ENCODE data around the gene VSIR.

VSIR gene

DNA sequence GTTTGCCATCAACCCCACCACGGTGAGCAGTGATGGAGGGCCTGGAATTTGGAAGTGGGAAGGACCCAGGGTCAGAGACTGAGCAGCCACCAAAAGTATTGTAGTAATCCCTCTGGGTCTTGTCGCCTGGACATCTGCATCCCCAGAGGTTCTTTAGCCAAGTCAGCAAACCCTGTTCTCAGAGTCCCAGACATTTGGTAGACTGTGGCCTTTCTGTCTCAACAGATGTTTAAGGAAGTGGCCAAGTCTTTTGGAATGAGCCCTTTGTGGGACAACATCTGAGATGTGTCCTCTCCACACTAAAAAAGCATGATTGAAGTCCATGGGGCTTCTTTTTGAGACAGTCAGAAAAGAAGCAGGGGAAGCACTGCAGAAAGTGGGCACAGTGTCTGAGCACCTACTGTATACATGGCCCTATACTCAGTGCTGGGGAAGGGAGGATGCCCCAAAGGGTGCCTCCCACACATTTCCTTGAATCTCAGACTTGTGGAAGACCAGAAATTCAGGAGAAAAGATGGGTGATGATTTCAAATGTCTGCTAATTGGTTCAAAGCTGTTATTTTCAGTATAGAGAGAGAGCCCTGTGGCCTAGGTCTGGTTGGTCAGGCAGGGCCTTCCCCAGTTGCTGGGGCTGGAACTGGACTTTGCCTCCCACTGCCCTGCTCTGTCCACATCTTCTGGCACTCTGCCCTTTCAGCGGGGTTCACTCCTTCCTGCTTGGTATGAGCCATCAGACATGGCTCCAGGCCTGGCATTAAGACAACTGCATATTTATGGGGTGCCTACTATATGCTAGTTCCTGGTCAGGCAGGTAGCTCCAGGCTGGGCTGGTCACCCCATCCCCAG is 26.5 kb upstream of the VSIR start:
- no peak overlapping the region for H3K4me3 Mint-ChIP-seq
- no peak for DNase-seq
- peaks cover 10% of the 10 kb centered on the region for H3K27me3 Mint-ChIP-seq
- no peak overlapping the region for H3K27ac Mint-ChIP-seq
- no peaks in the 10 kb centered on the region for H3K9me3 Mint-ChIP-seq
- H3K4me1 Mint-ChIP-seq, result peaks cover 10% of the 10 kb centered on the region
- no peaks in the 10 kb centered on the region for H3K36me3 Mint-ChIP-seq
- CTCF ChIA-PET, result no interaction called here

DNA sequence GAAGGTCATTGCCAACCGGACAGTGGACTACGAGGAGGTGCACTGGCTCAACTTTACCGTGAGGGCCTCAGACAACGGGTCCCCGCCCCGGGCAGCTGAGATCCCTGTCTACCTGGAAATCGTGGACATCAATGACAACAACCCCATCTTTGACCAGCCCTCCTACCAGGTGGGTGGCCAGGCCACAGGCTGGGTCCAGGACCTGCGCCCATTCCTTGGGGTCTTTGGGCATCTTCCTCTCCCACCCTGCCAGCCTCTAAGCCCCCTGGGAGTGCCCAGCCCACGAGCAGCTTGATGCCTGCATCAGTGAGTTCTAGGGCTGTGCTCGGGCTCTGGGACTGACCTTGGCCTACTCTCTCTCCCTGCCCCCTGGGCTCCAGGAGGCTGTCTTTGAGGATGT is 25.8 kb upstream of the VSIR start:
- CTCF ChIA-PET, result no interaction called here

DNA sequence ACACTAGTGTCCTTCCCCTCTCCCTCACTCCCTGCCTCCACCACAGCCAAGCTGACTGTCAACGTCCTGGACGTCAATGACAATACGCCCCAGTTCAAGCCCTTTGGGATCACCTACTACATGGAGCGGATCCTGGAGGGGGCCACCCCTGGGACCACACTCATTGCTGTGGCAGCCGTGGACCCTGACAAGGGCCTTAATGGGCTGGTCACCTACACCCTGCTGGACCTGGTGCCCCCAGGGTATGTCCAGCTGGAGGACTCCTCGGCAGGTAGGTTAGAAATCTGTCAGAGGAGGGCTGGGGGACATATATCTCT is 24.9 kb upstream of the VSIR start:
- H3K4me3 Mint-ChIP-seq, result no peak overlapping the region
- no peak overlapping the region for H3K27ac Mint-ChIP-seq
- peaks cover 10% of the 10 kb centered on the region for H3K4me1 Mint-ChIP-seq
- H3K36me3 Mint-ChIP-seq, result no peaks in the 10 kb centered on the region
- no peak for DNase-seq
- peaks cover 16% of the 10 kb centered on the region for H3K27me3 Mint-ChIP-seq
- H3K9me3 Mint-ChIP-seq, result no peaks in the 10 kb centered on the region
- CTCF ChIA-PET, result no interaction called here

More for the DNA sequence above, 25.8 kb upstream of the VSIR start:
- Mint-ChIP-seq H3K9me3 (no peaks in the 10 kb centered on the region), H3K4me1 (peaks cover 10% of the 10 kb centered on the region), H3K36me3 (no peaks in the 10 kb centered on the region), H3K27me3 (peaks cover 10% of the 10 kb centered on the region), H3K4me3 (no peak overlapping the region), H3K27ac (no peak overlapping the region)
- DNase-seq, result no peak

DNA sequence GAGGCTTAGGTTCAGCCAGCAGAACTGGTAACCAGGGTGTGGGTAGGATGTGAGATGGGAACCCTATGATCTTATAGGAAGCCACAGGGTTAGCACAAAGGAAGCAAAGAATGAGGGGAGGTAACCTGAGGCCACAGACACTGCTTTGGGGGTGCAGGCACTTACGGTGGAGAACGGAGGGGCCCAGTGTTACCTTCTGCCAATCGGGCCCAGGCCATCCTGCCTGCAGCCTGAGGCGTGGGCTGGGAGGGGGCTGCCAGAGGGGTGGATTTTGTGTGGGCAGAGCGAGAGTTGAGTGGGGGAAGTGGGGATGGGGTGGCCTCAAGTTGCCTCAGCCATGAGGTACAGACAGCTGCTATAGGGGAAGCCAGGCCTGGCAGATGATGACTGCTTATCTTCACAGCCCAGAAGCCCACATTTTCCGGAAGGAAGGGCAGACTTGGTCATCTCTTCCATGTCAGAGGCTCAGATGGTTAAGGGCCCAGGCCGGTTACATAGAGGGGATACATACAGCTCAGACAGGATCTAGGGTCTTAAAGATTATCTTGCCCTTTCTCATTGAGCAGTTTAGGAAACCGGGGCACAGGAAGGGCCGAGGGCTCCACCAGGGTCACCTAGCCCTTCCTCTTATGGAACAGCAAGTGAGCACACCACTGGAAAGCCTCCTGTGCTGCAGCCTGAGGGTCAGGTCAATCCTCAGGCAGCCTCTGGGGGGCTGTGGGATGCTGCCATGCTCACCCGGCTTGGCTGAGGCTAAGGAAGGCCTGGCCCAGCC is 24.4 kb upstream of the VSIR start:
- H3K9me3 Mint-ChIP-seq, result no peaks in the 10 kb centered on the region
- H3K27ac Mint-ChIP-seq, result no peak overlapping the region
- CTCF ChIA-PET, result interaction anchor here (0.6 to 1.2 kb wide), 2 partner anchors 8 to 251 kb away, joined by 3 read pairs; no protein-coding TSS in a partner anchor
- no peak for DNase-seq
- no peaks in the 10 kb centered on the region for H3K36me3 Mint-ChIP-seq
- H3K4me1 Mint-ChIP-seq, result peaks cover 10% of the 10 kb centered on the region
- peaks cover 17% of the 10 kb centered on the region for H3K27me3 Mint-ChIP-seq
- no peak overlapping the region for H3K4me3 Mint-ChIP-seq

DNA sequence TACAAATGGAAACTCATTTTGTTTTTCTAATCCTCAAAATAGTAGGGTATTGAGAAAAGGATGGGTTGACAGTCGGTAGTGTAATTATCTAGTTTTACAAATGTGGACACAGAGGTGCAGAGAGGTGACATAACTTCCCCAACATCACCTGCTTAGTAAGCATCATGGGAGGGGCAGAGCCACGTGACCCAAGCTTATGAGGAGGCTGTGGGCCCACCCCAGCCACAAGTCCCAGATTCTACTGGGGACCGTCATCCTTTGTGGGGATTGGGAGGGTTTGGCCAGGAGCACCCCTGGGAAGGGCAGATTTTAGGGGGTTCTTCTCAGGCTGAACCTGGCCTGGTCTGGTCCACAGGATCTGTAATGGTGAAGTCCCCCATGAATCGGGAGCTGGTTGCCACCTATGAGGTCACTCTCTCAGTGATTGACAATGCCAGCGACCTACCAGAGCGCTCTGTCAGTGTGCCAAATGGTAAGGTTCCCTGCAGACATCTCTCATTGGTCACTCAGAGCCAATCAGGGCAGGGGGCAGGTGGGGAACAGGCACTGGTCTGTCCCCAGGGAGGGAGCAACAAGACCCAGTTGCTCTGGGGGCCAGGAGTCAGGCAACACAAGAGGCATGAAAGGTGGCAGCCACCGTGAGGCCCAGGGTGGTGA is 23.6 kb upstream of the VSIR start:
- CTCF ChIA-PET, result interaction anchor here (0.6 to 1.2 kb wide), 2 partner anchors 9 to 252 kb away, joined by 3 read pairs; no protein-coding TSS in a partner anchor
- H3K27ac Mint-ChIP-seq, result no peak overlapping the region

DNA sequence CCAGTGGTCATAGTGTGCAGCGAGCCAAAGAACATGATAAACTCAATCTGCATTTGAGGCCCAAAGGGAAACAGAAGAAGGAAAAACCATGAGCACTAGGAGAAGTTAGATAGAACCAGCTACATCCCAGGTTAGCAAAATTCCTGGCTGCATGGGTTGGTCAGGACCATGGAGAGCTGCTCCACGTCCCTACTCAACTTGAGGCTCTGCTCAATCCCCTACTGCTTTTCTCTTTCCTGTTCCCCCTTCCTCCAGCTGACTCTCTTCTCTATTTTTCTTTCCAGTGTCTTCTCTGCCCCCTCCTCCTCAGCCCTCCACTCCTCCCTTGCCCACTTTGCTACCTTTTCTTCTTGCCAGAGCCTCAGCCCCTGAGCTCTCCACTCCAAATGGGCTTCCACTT is 21.9 kb upstream of the VSIR start:
- no peaks in the 10 kb centered on the region for H3K9me3 Mint-ChIP-seq
- H3K4me1 Mint-ChIP-seq, result peaks cover 20% of the 10 kb centered on the region
- H3K36me3 Mint-ChIP-seq, result no peaks in the 10 kb centered on the region
- CTCF ChIA-PET, result interaction anchor here (1.4 kb wide), 1 partner anchor 16 kb away, joined by 6 read pairs; no protein-coding TSS in a partner anchor
- no peak overlapping the region for H3K27ac Mint-ChIP-seq
- DNase-seq, result peak; percentile 58
- no peak overlapping the region for H3K4me3 Mint-ChIP-seq
- peaks cover 27% of the 10 kb centered on the region for H3K27me3 Mint-ChIP-seq

More for the DNA sequence above, 23.6 kb upstream of the VSIR start:
- no peak overlapping the region for H3K4me3 Mint-ChIP-seq
- no peak for DNase-seq
- no peaks in the 10 kb centered on the region for H3K36me3 Mint-ChIP-seq
- H3K9me3 Mint-ChIP-seq, result no peaks in the 10 kb centered on the region
- peaks cover 10% of the 10 kb centered on the region for H3K4me1 Mint-ChIP-seq
- H3K27me3 Mint-ChIP-seq, result peaks cover 15% of the 10 kb centered on the region

DNA sequence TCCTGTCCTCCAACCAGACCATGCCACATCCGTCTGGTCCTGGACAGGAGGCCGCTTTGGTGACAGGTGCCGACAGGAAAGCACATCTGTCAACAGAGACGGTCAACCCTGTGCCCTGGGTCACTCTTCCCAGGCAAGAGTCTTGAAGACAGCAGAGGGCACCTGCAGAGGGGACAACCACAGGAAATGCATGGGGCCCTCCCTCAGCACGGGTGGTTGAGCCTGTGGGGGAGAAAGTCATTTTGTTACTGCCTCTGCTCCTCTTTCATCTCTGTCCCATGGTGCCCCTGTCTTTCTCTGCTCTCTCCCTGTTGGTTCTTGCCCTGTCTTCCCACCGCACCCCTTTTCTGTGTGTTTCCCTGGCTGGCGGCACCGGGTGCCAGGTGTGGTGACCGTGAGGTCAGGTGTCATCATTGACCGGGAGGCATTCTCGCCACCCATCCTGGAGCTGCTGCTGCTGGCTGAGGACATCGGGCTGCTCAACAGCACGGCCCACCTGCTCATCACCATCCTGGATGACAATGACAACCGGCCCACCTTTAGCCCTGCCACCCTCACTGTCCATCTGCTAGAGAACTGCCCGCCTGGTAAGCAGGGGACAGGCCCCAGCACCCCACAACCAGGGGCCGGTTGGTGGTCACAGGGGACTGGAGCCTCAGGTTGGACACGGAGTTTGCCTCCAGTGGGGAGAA is 17.6 kb upstream of the VSIR start:
- H3K27me3 Mint-ChIP-seq, result peaks cover 37% of the 10 kb centered on the region
- H3K27ac Mint-ChIP-seq, result no peak overlapping the region
- DNase-seq, result no peak
- no peak overlapping the region for H3K4me3 Mint-ChIP-seq
- CTCF ChIA-PET, result no interaction called here
- no peaks in the 10 kb centered on the region for H3K36me3 Mint-ChIP-seq
- H3K4me1 Mint-ChIP-seq, result peaks cover 11% of the 10 kb centered on the region
- H3K9me3 Mint-ChIP-seq, result no peaks in the 10 kb centered on the region

DNA sequence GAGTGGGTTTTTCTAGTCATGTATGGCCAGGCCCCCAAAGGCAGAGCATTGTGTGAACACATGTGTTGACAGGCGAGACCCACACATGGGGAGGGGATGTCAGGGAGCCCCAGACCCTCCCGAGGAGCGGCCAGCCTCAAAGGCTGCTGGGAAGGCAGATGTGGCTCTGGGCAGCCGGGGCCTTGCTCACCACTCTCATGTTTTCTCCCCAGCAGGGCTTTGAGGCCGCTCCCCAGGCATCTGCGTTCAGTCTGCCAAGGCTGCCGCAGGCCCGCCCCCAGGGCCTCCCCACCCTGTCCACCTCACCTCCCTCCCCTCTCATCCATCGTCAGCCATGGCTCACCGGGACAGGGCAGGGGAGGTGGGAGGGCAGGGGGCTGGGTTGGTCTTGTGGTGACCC is 16.6 kb upstream of the VSIR start:
- no peak overlapping the region for H3K27ac Mint-ChIP-seq
- no peak overlapping the region for H3K4me3 Mint-ChIP-seq
- peaks cover 11% of the 10 kb centered on the region for H3K4me1 Mint-ChIP-seq
- CTCF ChIA-PET, result no interaction called here
- no peak for DNase-seq
- no peaks in the 10 kb centered on the region for H3K36me3 Mint-ChIP-seq
- H3K27me3 Mint-ChIP-seq, result peaks cover 46% of the 10 kb centered on the region
- H3K9me3 Mint-ChIP-seq, result no peaks in the 10 kb centered on the region

DNA sequence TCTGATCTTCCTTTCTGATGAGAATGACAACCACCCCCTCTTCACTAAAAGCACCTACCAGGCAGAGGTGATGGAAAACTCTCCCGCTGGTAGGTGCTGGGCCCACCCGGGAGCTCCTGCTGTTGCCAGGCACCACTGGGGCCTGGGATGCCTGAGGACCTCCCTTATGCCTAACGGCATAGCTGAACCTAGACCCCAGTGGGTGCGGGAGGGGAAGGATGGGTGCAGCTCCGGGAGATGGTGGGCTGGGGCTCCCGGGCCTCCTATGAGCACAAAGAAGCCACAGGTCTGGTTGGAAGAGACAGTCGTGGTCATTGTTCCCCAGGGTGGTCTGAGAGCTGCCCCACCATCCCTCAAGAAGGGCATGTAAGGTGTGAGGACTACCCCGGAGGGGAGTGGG is 15.6 kb upstream of the VSIR start:
- Mint-ChIP-seq H3K4me1 (peaks cover 11% of the 10 kb centered on the region), H3K36me3 (no peaks in the 10 kb centered on the region), H3K27ac (no peak overlapping the region), H3K4me3 (no peak overlapping the region), H3K9me3 (no peaks in the 10 kb centered on the region), H3K27me3 (peaks cover 55% of the 10 kb centered on the region)
- CTCF ChIA-PET, result no interaction called here
- no peak for DNase-seq

DNA sequence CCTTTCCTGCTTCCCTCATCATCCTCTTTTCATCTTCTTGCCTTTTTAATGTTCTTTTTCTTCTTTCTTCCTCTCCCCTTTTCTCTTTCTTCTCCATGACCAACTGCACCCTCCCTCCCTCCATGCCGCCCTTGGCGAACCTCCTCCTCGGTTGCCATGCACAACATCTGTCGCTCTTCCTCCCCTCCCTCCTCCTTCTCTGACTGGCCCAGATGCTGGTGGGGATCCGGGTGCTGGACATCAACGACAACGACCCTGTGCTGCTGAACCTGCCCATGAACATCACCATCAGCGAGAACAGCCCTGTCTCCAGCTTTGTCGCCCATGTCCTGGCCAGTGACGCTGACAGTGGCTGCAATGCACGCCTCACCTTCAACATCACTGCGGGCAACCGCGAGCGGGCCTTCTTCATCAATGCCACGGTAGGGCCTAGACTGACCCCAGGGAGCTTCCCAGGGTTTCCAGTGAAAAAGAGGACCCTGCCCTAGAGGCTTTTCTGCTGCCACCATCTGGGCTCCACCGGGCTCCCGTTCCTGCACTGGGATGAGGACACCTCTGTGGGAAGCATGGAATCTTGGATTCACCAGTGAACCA is 11.5 kb upstream of the VSIR start:
- Mint-ChIP-seq H3K27ac (no peak overlapping the region), H3K4me1 (peaks cover 21% of the 10 kb centered on the region), H3K36me3 (no peaks in the 10 kb centered on the region), H3K9me3 (no peaks in the 10 kb centered on the region), H3K27me3 (peaks cover 49% of the 10 kb centered on the region), H3K4me3 (no peak overlapping the region)
- CTCF ChIA-PET, result no interaction called here
- no peak for DNase-seq

DNA sequence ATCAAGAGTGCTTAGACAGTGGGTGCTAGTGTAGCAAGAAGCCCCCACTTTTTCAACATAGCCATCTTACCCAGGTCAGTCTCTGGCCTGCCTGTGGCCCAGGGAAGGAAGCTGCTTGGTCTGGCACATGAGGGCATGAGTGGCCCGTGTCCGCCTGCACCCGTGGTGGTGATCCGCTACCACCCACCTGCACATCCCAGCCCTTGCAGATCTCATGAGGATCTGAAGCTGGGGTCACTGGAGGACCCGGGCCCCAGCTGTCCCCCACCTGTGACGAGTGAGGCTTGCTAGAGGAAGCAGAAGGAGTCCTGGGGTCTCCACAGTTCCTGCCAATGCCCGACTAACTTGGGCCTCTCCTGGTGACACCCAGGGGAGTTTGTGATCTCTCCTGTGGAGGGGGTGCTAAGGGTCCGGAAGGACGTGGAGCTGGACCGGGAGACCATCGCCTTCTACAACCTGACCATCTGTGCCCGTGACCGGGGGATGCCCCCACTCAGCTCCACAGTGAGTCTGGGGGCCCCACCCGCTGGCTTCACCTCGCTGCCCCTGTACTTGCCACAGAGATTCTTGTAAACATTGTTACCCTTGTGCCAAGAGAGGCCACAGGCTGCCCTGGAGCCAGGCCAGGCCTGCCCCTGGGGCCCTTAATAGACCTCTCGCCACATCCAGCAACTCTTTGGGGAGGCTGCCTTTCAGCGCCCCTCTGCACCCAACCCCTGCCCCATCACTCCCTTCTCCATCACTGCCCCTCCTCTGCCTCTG is 10.8 kb upstream of the VSIR start:
- Mint-ChIP-seq H3K27me3 (peaks cover 44% of the 10 kb centered on the region), H3K4me1 (peaks cover 28% of the 10 kb centered on the region), H3K4me3 (no peak overlapping the region), H3K36me3 (no peaks in the 10 kb centered on the region), H3K27ac (no peak overlapping the region), H3K9me3 (no peaks in the 10 kb centered on the region)
- DNase-seq, result no peak
- CTCF ChIA-PET, result no interaction called here

DNA sequence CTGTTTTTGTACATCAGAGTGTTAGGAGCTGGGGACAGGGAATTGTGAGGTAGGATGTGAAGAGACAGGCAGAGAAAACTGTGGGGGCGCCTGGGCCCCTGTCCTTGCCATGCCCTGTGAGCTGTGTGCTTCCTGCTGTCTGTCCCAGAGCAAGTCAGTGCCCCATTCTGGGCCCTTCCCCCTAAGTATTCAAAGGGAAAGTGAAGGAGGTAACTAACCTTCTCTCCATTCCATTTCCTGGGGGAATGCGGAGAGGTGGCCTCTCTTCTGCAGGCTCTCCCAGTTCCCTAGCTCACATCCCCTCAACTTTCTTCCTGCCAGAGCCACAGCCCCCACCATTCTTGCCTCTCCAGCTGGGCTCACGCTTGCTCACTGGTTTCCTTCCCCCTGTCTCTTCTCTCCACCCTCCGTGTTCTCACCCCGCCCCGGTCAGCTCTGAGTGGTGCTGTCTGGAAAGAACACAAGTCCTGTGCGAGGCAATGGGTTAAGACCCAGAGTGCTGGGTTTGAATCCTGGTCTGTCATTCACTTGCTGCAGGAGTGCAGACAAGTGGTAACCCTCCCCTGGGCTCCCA is 9.7 kb upstream of the VSIR start:
- no peaks in the 10 kb centered on the region for H3K36me3 Mint-ChIP-seq

More for the DNA sequence above, 9.7 kb upstream of the VSIR start:
- Mint-ChIP-seq H3K4me3 (no peak overlapping the region), H3K27me3 (peaks cover 44% of the 10 kb centered on the region), H3K27ac (no peak overlapping the region), H3K9me3 (no peaks in the 10 kb centered on the region), H3K4me1 (peaks cover 36% of the 10 kb centered on the region)
- CTCF ChIA-PET, result interaction anchor here (0.7 to 1.7 kb wide), 3 partner anchors 9 to 86 kb away, joined by 3 to 5 read pairs (median 5); partner anchors contain the start of gene VSIR
- no peak for DNase-seq
